OCI-LY7 (cell line): Measurements from ENCODE around the gene POLDIP3. TPM values are rescaled to one million over a fixed set of nuclear protein-coding genes. Genes with fewer than 3 reads are reported as not detected.

Source experiments
- BruUV-seq: library from RNA; stranded (reverse); fragments of 400-500 nt; replicated peaks from 2 replicates; lab custom pipeline; 2021; lab: Mats Ljungman, UMichigan
- CTCF ChIA-PET: fragments of 300-600 bp; sonication (Branson Sonifier 250); formaldehyde crosslinking; loops from one replicate; lab custom pipeline; 2022; ENCODE audit warnings: antibody characterized with exemption; ENCODE audit not compliant: unreplicated experiment; lab: Charles Lee
- POLR2A ChIA-PET: fragments of 300-600 bp; sonication (Branson Sonifier 250); formaldehyde crosslinking; loops from one replicate; lab custom pipeline; 2022; ENCODE audit warnings: antibody characterized with exemption; lab: Charles Lee
- DNase-seq: peaks from one replicate; pipeline ENCODE4 v3.0.0-alpha.2; 2015; ENCODE audit warnings: low spot score
- H2AFZ ChIP-seq: fragments of 200-600 bp; sonication (generic), shearing (Covaris generic); 2 replicates; pipeline ENCODE4 v1.6.1; 2014; ENCODE audit warnings: mild to moderate bottlenecking, antibody characterized with exemption, low read length, moderate library complexity
- H3K27ac ChIP-seq: fragments of 200-600 bp; sonication (generic); 2 replicates; pipeline ENCODE4 v1.5.1; 2014; ENCODE audit warnings: mixed run types, low read depth, mild to moderate bottlenecking, moderate library complexity, low read length, inconsistent platforms; ENCODE audit not compliant: poor library complexity, severe bottlenecking
- H3K36me3 ChIP-seq: fragments of 200-600 bp; sonication (generic); 2 replicates; pipeline ENCODE4 v1.6.1; 2014; ENCODE audit warnings: mild to moderate bottlenecking, antibody characterized with exemption, low read length, moderate library complexity, mixed read lengths; ENCODE audit not compliant: insufficient read depth
- H3K4me1 ChIP-seq: fragments of 200-600 bp; sonication (generic); 2 replicates; pipeline ENCODE4 v1.5.1; 2014; ENCODE audit warnings: mild to moderate bottlenecking, low read length; ENCODE audit not compliant: insufficient read depth, poor library complexity, severe bottlenecking
- H3K4me2 ChIP-seq: fragments of 200-600 bp; sonication (generic); 2 replicates; pipeline ENCODE4 v1.6.1; 2014; ENCODE audit warnings: mild to moderate bottlenecking, low read length
- H3K4me3 ChIP-seq: fragments of 200-600 bp; sonication (generic); 2 replicates; pipeline ENCODE4 v1.5.1; 2014; ENCODE audit warnings: mild to moderate bottlenecking, low read depth, low read length; ENCODE audit not compliant: poor library complexity, severe bottlenecking
- H3K79me2 ChIP-seq: fragments of 200-600 bp; sonication (generic); 2 replicates; pipeline ENCODE4 v1.6.1; 2016; ENCODE audit warnings: low read depth, mild to moderate bottlenecking, low read length, moderate library complexity, mixed read lengths; ENCODE audit not compliant: insufficient read depth
- H3K9me2 ChIP-seq: fragments of 200-600 bp; sonication (generic); 2 replicates; pipeline ENCODE4 v1.6.1; 2016; ENCODE audit warnings: mild to moderate bottlenecking, low read length, mixed read lengths; ENCODE audit not compliant: insufficient read depth
- H3K9me3 ChIP-seq: fragments of 200-600 bp; sonication (generic); 2 replicates; pipeline ENCODE4 v1.6.1; 2014; ENCODE audit warnings: mild to moderate bottlenecking, mixed run types, low read length, mixed read lengths
- H4K20me1 ChIP-seq: fragments of 200-600 bp; sonication (generic); 2 replicates; pipeline ENCODE4 v1.6.1; 2014; ENCODE audit warnings: mild to moderate bottlenecking, antibody characterized with exemption, low read length, moderate library complexity, mixed read lengths; ENCODE audit not compliant: insufficient read depth
- CTCF ChIP-seq: fragments of 200-600 bp; sonication (generic); conservative IDR thresholded peaks from 2 replicates; pipeline ENCODE4 v1.5.1; 2014; ENCODE audit warnings: mild to moderate bottlenecking, antibody characterized with exemption, low read length, moderate library complexity, mixed read lengths
- EZH2phosphoT487 ChIP-seq: fragments of 200-600 bp; sonication (generic); IDR thresholded peaks from 2 replicates; pipeline ENCODE4 v1.6.1; 2018; ENCODE audit warnings: low read depth, borderline replicate concordance, mild to moderate bottlenecking, mixed run types, antibody characterized with exemption, low read length, moderate library complexity, mixed read lengths
- intact Hi-C: fragments of 100-400 bp; cut with micrococcal nuclease; formaldehyde crosslinking; loops from one replicate; pipeline ENCODE4 v1.10.0; 2022; ENCODE audit not compliant: unreplicated experiment
- total RNA-seq, 2 experiments: library from RNA; depleted of rRNA in 1 of 2; stranded (reverse); fragments of >200 nt in 1 of 2; shearing (Covaris generic) in 1 of 2; gene quantifications; 2 replicates each; pipeline ENCODE4 v1.2.3, GENCODE V29; 2014 to 2022

The POLDIP3 gene
- total RNA-seq, 2 experiments from 2014 or later: 70.7 to 73.5 TPM

GRCh38 chr22:42644422-42645340 is 30.0 kb upstream of the POLDIP3 start:
- H4K20me1 ChIP-seq: peaks cover 6% of the 10 kb centered on the region; the same call in 1 of the 2 replicates
- no peaks in the 10 kb centered on the region for H3K9me3 ChIP-seq
- H3K79me2 ChIP-seq: peaks cover 30% of the 10 kb centered on the region; the same call in 1 of the 2 replicates
- CTCF ChIA-PET: no interaction called here
- intact Hi-C loops: no loop called here
- no peak overlapping the region for H3K4me3 ChIP-seq
- no peak overlapping the region for H3K4me2 ChIP-seq
- BruUV-seq: no TSS peak
- no peak overlapping the region for H3K27ac ChIP-seq
- H2AFZ ChIP-seq: no peak overlapping the region
- POLR2A ChIA-PET: interaction anchor here (2.0 kb wide), 1 partner anchor 11 kb away, joined by 6 read pairs; no protein-coding TSS in a partner anchor
- TF ChIP-seq CTCF (no peak), EZH2phosphoT487 (no peak)
- no peaks in the 10 kb centered on the region for H3K9me2 ChIP-seq
- no peak for DNase-seq
- H3K4me1 ChIP-seq: peaks cover 31% of the 10 kb centered on the region
- no peaks in the 10 kb centered on the region for H3K36me3 ChIP-seq

GRCh38 chr22:42643634-42644421 is 29.1 kb upstream of the POLDIP3 start:
- H3K4me1 ChIP-seq: peaks cover 28% of the 10 kb centered on the region
- intact Hi-C loops: no loop called here
- no peak overlapping the region for H3K4me2 ChIP-seq
- no peak overlapping the region for H2AFZ ChIP-seq
- BruUV-seq: no TSS peak
- no peak overlapping the region for H3K27ac ChIP-seq
- ChIA-PET POLR2A (interaction anchor here (2.0 kb wide), 1 partner anchor 12 kb away, joined by 6 read pairs; no protein-coding TSS in a partner anchor), CTCF (interaction anchor here (0.6 kb wide), 1 partner anchor 380 kb away, joined by 3 read pairs; no protein-coding TSS in a partner anchor)
- no peak for TF ChIP-seq CTCF
- TF ChIP-seq EZH2phosphoT487: no peak
- peaks cover 29% of the 10 kb centered on the region; the same call in 1 of the 2 replicates for H3K79me2 ChIP-seq
- H4K20me1 ChIP-seq: peaks cover 6% of the 10 kb centered on the region; the same call in 1 of the 2 replicates
- no peaks in the 10 kb centered on the region for H3K9me3 ChIP-seq
- H3K4me3 ChIP-seq: no peak overlapping the region
- no peak for DNase-seq
- H3K9me2 ChIP-seq: no peaks in the 10 kb centered on the region
- H3K36me3 ChIP-seq: no peaks in the 10 kb centered on the region
